ENCODE results near the gene ABHD15. TPM values are rescaled to one million over a fixed set of nuclear protein-coding genes. Genes with fewer than 3 reads are reported as not detected.

ABHD15 gene
- polyA plus RNA-seq, 1 donor from 2014 or later, result 0.21 TPM

GRCh38 chr17:29563816-29564215 is 3.0 kb downstream of the ABHD15 start:
- no peaks in the 10 kb centered on the region for H3K79me2 ChIP-seq (replicated peaks; ENCODE audit: insufficient read depth, low read length)
- no peaks in the 10 kb centered on the region for H3F3A ChIP-seq (ENCODE audit: insufficient read depth, low read length, poor library complexity, severe bottlenecking)
- no peaks in the 10 kb centered on the region for H3K9me3 ChIP-seq (ENCODE audit: low read length)
- H3K27ac ChIP-seq (ENCODE audit: low read length), result no peak overlapping the region
- no peak overlapping the region for H2AFZ ChIP-seq (ENCODE audit: low read depth, low read length)
- H4K20me1 ChIP-seq (ENCODE audit: insufficient read depth), result no peaks in the 10 kb centered on the region
- TF ChIP-seq MXI1 (conservative IDR thresholded peaks at IDR 0.05; ENCODE audit: poor library complexity, severe bottlenecking) (no peak), SMC3 (conservative IDR thresholded peaks at IDR 0.05; ENCODE audit: poor library complexity) (no peak), TAF1 (IDR thresholded peaks at IDR 0.05; ENCODE audit: low read depth) (no peak), POLR2AphosphoS5 (IDR thresholded peaks at IDR 0.05) (no peak), RAD21 (conservative IDR thresholded peaks at IDR 0.05) (no peak), REST (IDR thresholded peaks at IDR 0.05; ENCODE audit: borderline replicate concordance) (no peak), CTCF (IDR thresholded peaks at IDR 0.05; ENCODE audit: poor library complexity, severe bottlenecking) (no peak), EP300 (conservative IDR thresholded peaks at IDR 0.05; ENCODE audit: poor library complexity, severe bottlenecking) (no peak), EZH2 (IDR thresholded peaks at IDR 0.05; ENCODE audit: borderline replicate concordance, insufficient read depth, low read length, poor library complexity, severe bottlenecking) (no peak)
- H3K9me2 ChIP-seq (ENCODE audit: insufficient read depth, low read length), result no peaks in the 10 kb centered on the region
- no peak overlapping the region for H3K4me3 ChIP-seq (ENCODE audit: low read length)
- H3K4me2 ChIP-seq (ENCODE audit: low read length), result no peak overlapping the region
- H3K36me3 ChIP-seq (ENCODE audit: insufficient read depth, low read length), result no peaks in the 10 kb centered on the region
- H3K27me3 ChIP-seq (ENCODE audit: insufficient read depth, low read depth, low read length), result peaks cover 44% of the 10 kb centered on the region
- H3K9ac ChIP-seq (ENCODE audit: low read length), result no peak overlapping the region

GRCh38 chr17:29562615-29563014 is 4.2 kb downstream of the ABHD15 start:
- H3K9me3 ChIP-seq (ENCODE audit: low read length), result no peaks in the 10 kb centered on the region
- H3K9ac ChIP-seq (ENCODE audit: low read length), result no peak overlapping the region
- H3K27ac ChIP-seq (ENCODE audit: low read length), result no peak overlapping the region
- no peak for TF ChIP-seq REST (IDR thresholded peaks at IDR 0.05; ENCODE audit: borderline replicate concordance)
- no peak for TF ChIP-seq MXI1 (conservative IDR thresholded peaks at IDR 0.05; ENCODE audit: poor library complexity, severe bottlenecking)
- no peak for TF ChIP-seq EZH2 (IDR thresholded peaks at IDR 0.05; ENCODE audit: borderline replicate concordance, insufficient read depth, low read length, poor library complexity, severe bottlenecking)
- TF ChIP-seq POLR2AphosphoS5 (IDR thresholded peaks at IDR 0.05), result no peak
- no peak for TF ChIP-seq EP300 (conservative IDR thresholded peaks at IDR 0.05; ENCODE audit: poor library complexity, severe bottlenecking)
- TF ChIP-seq RAD21 (conservative IDR thresholded peaks at IDR 0.05), result no peak
- no peak for TF ChIP-seq CTCF (IDR thresholded peaks at IDR 0.05; ENCODE audit: poor library complexity, severe bottlenecking)
- no peak for TF ChIP-seq SMC3 (conservative IDR thresholded peaks at IDR 0.05; ENCODE audit: poor library complexity)
- TF ChIP-seq TAF1 (IDR thresholded peaks at IDR 0.05; ENCODE audit: low read depth), result no peak
- H3K4me3 ChIP-seq (ENCODE audit: low read length), result no peak overlapping the region
- H3F3A ChIP-seq (ENCODE audit: insufficient read depth, low read length, poor library complexity, severe bottlenecking), result no peaks in the 10 kb centered on the region
- no peaks in the 10 kb centered on the region for H4K20me1 ChIP-seq (ENCODE audit: insufficient read depth)
- no peak overlapping the region for H2AFZ ChIP-seq (ENCODE audit: low read depth, low read length)
- H3K9me2 ChIP-seq (ENCODE audit: insufficient read depth, low read length), result no peaks in the 10 kb centered on the region
- H3K4me2 ChIP-seq (ENCODE audit: low read length), result no peak overlapping the region
- peaks cover 37% of the 10 kb centered on the region for H3K27me3 ChIP-seq (ENCODE audit: insufficient read depth, low read depth, low read length)
- H3K36me3 ChIP-seq (ENCODE audit: insufficient read depth, low read length), result no peaks in the 10 kb centered on the region
- no peaks in the 10 kb centered on the region for H3K79me2 ChIP-seq (replicated peaks; ENCODE audit: insufficient read depth, low read length)
